Heart right ventricle (tissue), 16 donors: ENCODE results near the gene AKAP9. TPM values are rescaled to one million over a fixed set of nuclear protein-coding genes. Genes with fewer than 3 reads are reported as not detected.

Experiments
- ATAC-seq, 8 donors: fragments of 200-7000 bp; cut with Tn5 transposase; one replicate each; pipeline ENCODE4 v1.9.1; 2020; ENCODE audit warnings: mild to moderate bottlenecking in 8 of 8, moderate library complexity in 8 of 8, moderate number of reproducible peaks in 1 of 8
- DNase-seq, 2 donors: peaks; one replicate each; pipeline ENCODE4 v3.0.0-alpha.2; 2020
- H3K27ac ChIP-seq, 10 donors: fragments of 200-600 bp; sonication (generic) in 2 of 10; one replicate each; pipeline versions ENCODE4 v1.5.0 to v1.8.0; 2020 to 2022; ENCODE audit warnings: mild to moderate bottlenecking in 3 of 10
- H3K27me3 ChIP-seq, 7 donors: fragments of 200-600 bp; one replicate each; pipeline ENCODE4 v1.8.0; 2021 to 2022; ENCODE audit warnings: mild to moderate bottlenecking in 2 of 7
- H3K36me3 ChIP-seq, 9 donors: fragments of 200-600 bp; sonication (generic) in 1 of 9; one replicate each; pipeline versions ENCODE4 v1.5.0 to v1.8.0; 2020 to 2022; ENCODE audit warnings: mild to moderate bottlenecking in 2 of 9
- H3K4me1 ChIP-seq, 9 donors: fragments of 200-600 bp; sonication (generic) in 1 of 9; one replicate each; pipeline versions ENCODE4 v1.5.0 to v1.8.0; 2020 to 2022; ENCODE audit warnings: mild to moderate bottlenecking in 4 of 9
- H3K4me3 ChIP-seq, 10 donors: fragments of 200-600 bp; sonication (generic) in 2 of 10; one replicate each; pipeline versions ENCODE4 v1.5.0 to v1.8.0; 2020 to 2022; ENCODE audit warnings: mild to moderate bottlenecking in 7 of 10, moderate library complexity in 2 of 10
- H3K9me3 ChIP-seq, 11 donors: fragments of 200-600 bp in 10 of 11; sonication (generic) in 2 of 11; one replicate each; pipeline versions ENCODE4 v1.5.0 to v1.8.0; 2013 to 2022; ENCODE audit warnings: mild to moderate bottlenecking in 2 of 11, control low read depth in 1 of 11, moderate library complexity in 1 of 11
- CTCF ChIP-seq, 9 donors: fragments of 200-600 bp; sonication (generic) in 2 of 9; IDR thresholded peaks; one replicate each; pipeline versions ENCODE4 v1.5.0 to v1.8.0; 2021 to 2022; ENCODE audit warnings: antibody characterized with exemption in 9 of 9, mild to moderate bottlenecking in 5 of 9, moderate library complexity in 1 of 9
- WGBS, 2 donors: extraction: QIAGEN DNeasy Blood & Tissue Kit; methylation state at CpG; one replicate each; pipeline ENCODE4 v1.1.7; 2013; ENCODE audit warnings: inconsistent platforms in 1 of 2; 5-methylcytosine and 5-hydroxymethylcytosine counted together
- intact Hi-C, 10 donors: fragments of 100-400 bp; cut with DNase I; formaldehyde crosslinking; loops; one replicate each; pipeline versions ENCODE4 v1.11.1 to v1.14.2; 2022
- polyA plus RNA-seq, 2 donors: library from polyadenylated mRNA; stranded (reverse); fragments of 200-250 nt; gene quantifications; one replicate each; pipeline ENCODE4 v1.2.3, GENCODE V29; 2013
- total RNA-seq, 10 donors: library from RNA; stranded (reverse); fragmentation: NEBNext Ultra II Directional in 3 of 10; extraction: Animal tissue kit (Norgen Biotek cat#: 25700) in 3 of 10; gene quantifications; one replicate each; pipeline versions ENCODE4 v1.2.1 to v1.2.4, GENCODE V29; 2021 to 2023
- donor health status: Arrhythmogenic right ventricular cardiomyopathy.
- donor health status: ischemic (EF 13 %, LVEDD 7.1; RV severe dilation, severe dysfunction).
- donor health status: healthy with polysubstance abuse.
- donor health status: DM: no; HTN: yes; CAD: no.
- donor health status: DM: no; HTN: no; CAD: no.
- donor health status: ischemic (EF 25% LVEDD 6.9; RV normal size, moderate dysfunction).
- donor health status: ischemic (EF 25% LVEDD 5.7; RV mildly dilated, moderate dysfunction).
- donor health status: healthy.
- donor health status: DM: yes; HTN: yes; CAD: no.
- donor health status: Ischemic cardiomyopathy.
- donor health status: ischemic (EF 35%, LVEDD 5.7; RV mildly dilated, moderate dysfunction).
- donor health status: nonischemic (EF 11% LVEDD 7.7; RV severe dilation, severe dysfunction).
- donor health status: DM: yes; HTN: yes; CAD: no.
- donor health status: PGD.
- donor health status: ischemic (EF 29% LVEDD 5.4; RV normal size, mild dysfunction).
- donor health status: nonischemic (EF 23%, LVEDD 6.1; RV moderate dilation, normal function).

Gene AKAP9
- total and polyA plus RNA-seq, 12 donors = 5.9 to 62.3 (median 49.2) TPM

GRCh38 chr7:92158660-92159575, 218.3 kb downstream of the AKAP9 start:
- DNase-seq = no peak
- ATAC-seq = no peak
- no peak overlapping the region for H3K4me3 ChIP-seq
- WGBS, 2 donors = 96% methylated on average over 3 of the region's 3 CpGs
- H3K27ac ChIP-seq = no peak overlapping the region
- H3K4me1 ChIP-seq = no peaks in the 10 kb centered on the region
- no peak for TF ChIP-seq CTCF (IDR thresholded peaks at IDR 0.05)
- intact Hi-C loops = no loop called here
- H3K36me3 ChIP-seq = no peaks in the 10 kb centered on the region
- H3K9me3 ChIP-seq = no peaks in the 10 kb centered on the region
- H3K27me3 ChIP-seq = no peaks in the 10 kb centered on the region

Other genes starting within 250 kb of the AKAP9 start
- 1 to 10 TPM; 5.9 to 9.9 (median 7.1) TPM for gene MTERF1, start 60.2 kb upstream of the AKAP9 start, total RNA-seq
- 1 to 10 TPM; 5.2 to 8.3 TPM for gene MTERF1, start 60.2 kb upstream of the AKAP9 start, polyA plus RNA-seq
- gene CYP51A1, start 193.6 kb downstream of the AKAP9 start, total RNA-seq = 10 to 100 TPM; 20.3 to 45.5 (median 27.0) TPM
- 10 to 100 TPM in 1 of 2 donors, 1 to 10 TPM in 1; 5.8 to 22.1 TPM for gene CYP51A1, start 193.6 kb downstream of the AKAP9 start, polyA plus RNA-seq
- gene LRRD1, start 238.3 kb downstream of the AKAP9 start, total RNA-seq = under 1 TPM in 4 of 10 donors, not detected in 6; 0.08 to 0.18 (median 0.12) TPM
- not detected for gene LRRD1, start 238.3 kb downstream of the AKAP9 start, polyA plus RNA-seq